Measurements from ENCODE around the gene LRRC3. TPM values are rescaled to one million over a fixed set of nuclear protein-coding genes. Genes with fewer than 3 reads are reported as not detected.

LRRC3 gene
- total RNA-seq, 1 donor from 2014 or later: 2.5 TPM

- no peak overlapping the region for H2AFZ ChIP-seq (replicated peaks)
- peaks cover 8% of the 10 kb centered on the region for H3K27me3 Mint-ChIP-seq (ENCODE audit: insufficient read depth, low read depth)
These were observed 14.3 kb upstream of the LRRC3 start for GRCh38 chr21:44441041-44441400.

DNA sequence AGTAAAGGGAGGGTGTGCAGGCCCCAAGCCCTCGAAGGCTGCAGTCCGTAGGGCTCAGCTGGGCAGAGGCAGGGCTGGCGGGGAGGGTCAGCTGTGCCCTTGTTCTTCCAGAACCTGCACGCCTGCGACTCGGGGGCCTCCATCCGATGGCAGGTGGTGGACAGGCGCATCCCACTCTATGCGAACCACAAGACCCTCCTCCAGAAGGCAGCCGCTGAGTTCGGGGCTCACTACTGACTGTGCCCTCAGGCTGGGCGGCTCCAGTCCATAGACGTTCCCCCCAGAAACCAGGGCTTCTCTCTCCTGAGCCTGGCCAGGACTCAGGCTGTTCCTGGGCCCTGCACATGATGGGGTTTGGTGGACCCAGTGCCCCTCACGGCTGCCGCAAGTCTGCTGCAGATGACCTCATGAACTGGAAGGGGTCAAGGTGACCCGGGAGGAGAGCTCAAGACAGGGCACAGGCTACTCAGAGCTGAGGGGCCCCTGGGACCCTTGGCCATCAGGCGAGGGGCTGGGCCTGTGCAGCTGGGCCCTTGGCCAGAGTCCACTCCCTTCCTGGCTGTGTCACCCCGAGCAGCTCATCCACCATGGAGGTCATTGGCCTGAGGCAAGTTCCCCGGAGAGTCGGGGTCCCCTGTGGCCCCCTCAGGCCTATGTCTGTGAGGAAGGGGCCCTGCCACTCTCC is 13.6 kb upstream of the LRRC3 start:
- peaks cover 10% of the 10 kb centered on the region for H3K27me3 Mint-ChIP-seq (ENCODE audit: insufficient read depth, low read depth)
- no peaks in the 10 kb centered on the region for H3K4me1 ChIP-seq

More at GRCh38 chr21:44441041-44441400, 14.3 kb upstream of the LRRC3 start:
- Mint-ChIP-seq H3K36me3 (no peaks in the 10 kb centered on the region), H3K4me1 (peaks cover 3% of the 10 kb centered on the region), H3K4me3 (no peak overlapping the region), H3K9me3 (no peaks in the 10 kb centered on the region), H3K27ac (no peak overlapping the region)
- no peaks in the 10 kb centered on the region for H3K27me3 ChIP-seq
- DNase-seq (ENCODE audit: low spot score): no peak
- H3K27ac ChIP-seq: no peak overlapping the region
- TF ChIP-seq, protein P1, sequence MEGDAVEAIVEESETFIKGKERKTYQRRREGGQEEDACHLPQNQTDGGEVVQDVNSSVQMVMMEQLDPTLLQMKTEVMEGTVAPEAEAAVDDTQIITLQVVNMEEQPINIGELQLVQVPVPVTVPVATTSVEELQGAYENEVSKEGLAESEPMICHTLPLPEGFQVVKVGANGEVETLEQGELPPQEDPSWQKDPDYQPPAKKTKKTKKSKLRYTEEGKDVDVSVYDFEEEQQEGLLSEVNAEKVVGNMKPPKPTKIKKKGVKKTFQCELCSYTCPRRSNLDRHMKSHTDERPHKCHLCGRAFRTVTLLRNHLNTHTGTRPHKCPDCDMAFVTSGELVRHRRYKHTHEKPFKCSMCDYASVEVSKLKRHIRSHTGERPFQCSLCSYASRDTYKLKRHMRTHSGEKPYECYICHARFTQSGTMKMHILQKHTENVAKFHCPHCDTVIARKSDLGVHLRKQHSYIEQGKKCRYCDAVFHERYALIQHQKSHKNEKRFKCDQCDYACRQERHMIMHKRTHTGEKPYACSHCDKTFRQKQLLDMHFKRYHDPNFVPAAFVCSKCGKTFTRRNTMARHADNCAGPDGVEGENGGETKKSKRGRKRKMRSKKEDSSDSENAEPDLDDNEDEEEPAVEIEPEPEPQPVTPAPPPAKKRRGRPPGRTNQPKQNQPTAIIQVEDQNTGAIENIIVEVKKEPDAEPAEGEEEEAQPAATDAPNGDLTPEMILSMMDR (IDR thresholded peaks at IDR 0.05): no peak
- TF ChIP-seq EZH2 (IDR thresholded peaks at IDR 0.05): no peak
- no peak for TF ChIP-seq EZH2phosphoT487 (IDR thresholded peaks at IDR 0.05)
- no peaks in the 10 kb centered on the region for H3K9me3 ChIP-seq (ENCODE audit: low read depth)
- H4K20me1 ChIP-seq (ENCODE audit: low read depth): no peaks in the 10 kb centered on the region
- no peaks in the 10 kb centered on the region for H3F3A ChIP-seq (ENCODE audit: low read depth)
- H3K79me2 ChIP-seq (ENCODE audit: low read depth): no peaks in the 10 kb centered on the region
- no peaks in the 10 kb centered on the region for H3K36me3 ChIP-seq
- H3K9ac ChIP-seq: no peak overlapping the region
- no peak overlapping the region for H3K4me3 ChIP-seq
- H3K4me2 ChIP-seq: no peak overlapping the region
- no peaks in the 10 kb centered on the region for H3K4me1 ChIP-seq

DNA sequence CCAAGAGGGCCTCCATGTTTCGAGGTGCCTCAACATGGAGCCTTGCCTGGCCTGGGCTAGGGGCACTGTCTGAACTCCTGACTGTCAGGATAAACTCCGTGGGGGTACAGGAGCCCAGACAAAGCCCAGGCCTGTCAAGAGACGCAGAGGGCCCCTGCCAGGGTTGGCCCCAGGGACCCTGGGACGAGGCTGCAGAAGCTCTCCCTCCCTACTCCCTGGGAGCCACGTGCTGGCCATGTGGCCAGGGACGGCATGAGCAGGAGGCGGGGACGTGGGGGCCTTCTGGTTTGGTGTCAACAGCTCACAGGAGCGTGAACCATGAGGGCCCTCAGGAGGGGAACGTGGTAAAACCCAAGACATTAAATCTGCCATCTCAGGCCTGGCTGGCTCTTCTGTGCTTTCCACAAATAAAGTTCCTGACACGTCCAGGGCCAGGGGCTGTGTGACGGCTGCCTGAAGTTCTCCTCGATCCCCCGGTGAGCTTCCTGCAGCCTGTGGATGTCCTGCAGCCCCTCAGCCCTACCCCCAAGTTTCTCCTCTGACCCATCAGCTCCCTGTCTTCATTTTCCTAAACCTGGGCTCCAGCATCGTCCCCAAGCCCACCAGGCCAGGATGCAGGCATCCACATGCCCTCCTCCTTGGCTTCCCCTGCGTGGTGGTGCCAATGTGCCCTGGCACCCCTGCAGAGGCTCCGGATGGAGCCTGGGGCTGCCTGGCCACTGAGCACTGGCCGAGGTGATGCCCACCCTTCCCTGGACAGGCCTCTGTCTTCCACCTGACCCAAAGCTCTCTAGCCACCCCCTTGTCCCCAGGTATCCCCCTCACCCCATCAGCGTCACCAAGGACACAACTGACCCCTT is 12.8 kb upstream of the LRRC3 start:
- no peaks in the 10 kb centered on the region for H3K9me3 Mint-ChIP-seq
- DNase-seq (ENCODE audit: low spot score): no peak

More for the DNA sequence above, 13.6 kb upstream of the LRRC3 start:
- no peak overlapping the region for H2AFZ ChIP-seq (replicated peaks)
- no peaks in the 10 kb centered on the region for H3F3A ChIP-seq (ENCODE audit: low read depth)
- H3K9ac ChIP-seq: no peak overlapping the region
- H3K4me3 ChIP-seq: no peak overlapping the region
- no peaks in the 10 kb centered on the region for H3K27me3 ChIP-seq
- no peaks in the 10 kb centered on the region for H3K9me3 ChIP-seq (ENCODE audit: low read depth)
- H3K36me3 ChIP-seq: no peaks in the 10 kb centered on the region
- H3K79me2 ChIP-seq (ENCODE audit: low read depth): no peaks in the 10 kb centered on the region
- no peak for DNase-seq (ENCODE audit: low spot score)
- no peak overlapping the region for H3K4me2 ChIP-seq
- no peaks in the 10 kb centered on the region for H3K9me3 Mint-ChIP-seq
- H3K27ac ChIP-seq: no peak overlapping the region
- no peaks in the 10 kb centered on the region for H4K20me1 ChIP-seq (ENCODE audit: low read depth)
- TF ChIP-seq EZH2phosphoT487 (IDR thresholded peaks at IDR 0.05): no peak
- TF ChIP-seq EZH2 (IDR thresholded peaks at IDR 0.05): no peak
- peaks cover 3% of the 10 kb centered on the region for H3K4me1 Mint-ChIP-seq
- no peaks in the 10 kb centered on the region for H3K36me3 Mint-ChIP-seq
- no peak overlapping the region for H3K27ac Mint-ChIP-seq
- no peak overlapping the region for H3K4me3 Mint-ChIP-seq

More for the DNA sequence above, 12.8 kb upstream of the LRRC3 start:
- TF ChIP-seq EZH2 (IDR thresholded peaks at IDR 0.05): no peak
- no peak for TF ChIP-seq EZH2phosphoT487 (IDR thresholded peaks at IDR 0.05)
- TF ChIP-seq, protein P1 (IDR thresholded peaks at IDR 0.05): no peak
- H3K4me3 ChIP-seq: no peak overlapping the region
- Mint-ChIP-seq H3K4me1 (peaks cover 3% of the 10 kb centered on the region), H3K27ac (no peak overlapping the region), H3K4me3 (no peak overlapping the region), H3K27me3 (ENCODE audit: insufficient read depth, low read depth) (peaks cover 10% of the 10 kb centered on the region), H3K36me3 (no peaks in the 10 kb centered on the region)
- no peak overlapping the region for H2AFZ ChIP-seq (replicated peaks)
- H3K9ac ChIP-seq: no peak overlapping the region
- H3K9me3 ChIP-seq (ENCODE audit: low read depth): no peaks in the 10 kb centered on the region
- H3K79me2 ChIP-seq (ENCODE audit: low read depth): no peaks in the 10 kb centered on the region
- H3K4me1 ChIP-seq: no peaks in the 10 kb centered on the region
- H3K36me3 ChIP-seq: no peaks in the 10 kb centered on the region
- no peak overlapping the region for H3K4me2 ChIP-seq
- H3F3A ChIP-seq (ENCODE audit: low read depth): no peaks in the 10 kb centered on the region
- no peaks in the 10 kb centered on the region for H3K27me3 ChIP-seq
- no peak overlapping the region for H3K27ac ChIP-seq
- no peaks in the 10 kb centered on the region for H4K20me1 ChIP-seq (ENCODE audit: low read depth)

Measured in neural progenitor cell (in vitro differentiated cells).